Epithelial cell of esophagus (primary cell): ENCODE measurements around the gene SLC51A.

Source experiments
- DNase-seq: peaks from one replicate; pipeline ENCODE4 v3.0.0; 2010; ENCODE audit warnings: low read depth
- H3K4me3 ChIP-seq: 2 replicates; pipeline ENCODE4 v1.5.1; 2011; ENCODE audit warnings: mild to moderate bottlenecking, low read length, control low read depth
- CTCF ChIP-seq: IDR thresholded peaks from 2 replicates; pipeline ENCODE4 v1.5.1; 2011; ENCODE audit warnings: low read depth, mild to moderate bottlenecking, low read length, control low read depth, inconsistent platforms; ENCODE audit not compliant: insufficient read depth; ENCODE audit errors: missing control alignments

Gene SLC51A

GRCh38 chr3:196268284-196269163 lies 52.2 kb downstream of the SLC51A start:
- no peak for TF ChIP-seq CTCF
- DNase-seq: peak; percentile 88
- H3K4me3 ChIP-seq: no peak overlapping the region

GRCh38 chr3:196270499-196270898 lies 54.2 kb downstream of the SLC51A start:
- no peak for DNase-seq

GRCh38 chr3:196272826-196273225 lies 56.5 kb downstream of the SLC51A start:
- DNase-seq: no peak
- TF ChIP-seq CTCF: no peak
- H3K4me3 ChIP-seq: no peak overlapping the region

More at GRCh38 chr3:196270499-196270898, 54.2 kb downstream of the SLC51A start:
- no peak for TF ChIP-seq CTCF
- H3K4me3 ChIP-seq: no peak overlapping the region

GRCh38 chr3:196273655-196274054 lies 57.3 kb downstream of the SLC51A start:
- no peak overlapping the region for H3K4me3 ChIP-seq
- no peak for DNase-seq
- no peak for TF ChIP-seq CTCF

GRCh38 chr3:196274585-196274984 lies 58.3 kb downstream of the SLC51A start:
- peak; percentile 62 for DNase-seq
- no peak overlapping the region for H3K4me3 ChIP-seq
- no peak for TF ChIP-seq CTCF

GRCh38 chr3:196275126-196275525 lies 58.8 kb downstream of the SLC51A start:
- DNase-seq: no peak
- no peak for TF ChIP-seq CTCF
- no peak overlapping the region for H3K4me3 ChIP-seq
